ENCODE data around the gene LRP1B. TPM values are rescaled to one million over a fixed set of nuclear protein-coding genes. Genes with fewer than 3 reads are reported as not detected.

Gene LRP1B
- total and polyA plus RNA-seq, 2 of the 8 experiments (the other 6 are each of a cell fraction or from before 2014, with no cell fraction given): 0.03 TPM; not detected in 1

DNA sequence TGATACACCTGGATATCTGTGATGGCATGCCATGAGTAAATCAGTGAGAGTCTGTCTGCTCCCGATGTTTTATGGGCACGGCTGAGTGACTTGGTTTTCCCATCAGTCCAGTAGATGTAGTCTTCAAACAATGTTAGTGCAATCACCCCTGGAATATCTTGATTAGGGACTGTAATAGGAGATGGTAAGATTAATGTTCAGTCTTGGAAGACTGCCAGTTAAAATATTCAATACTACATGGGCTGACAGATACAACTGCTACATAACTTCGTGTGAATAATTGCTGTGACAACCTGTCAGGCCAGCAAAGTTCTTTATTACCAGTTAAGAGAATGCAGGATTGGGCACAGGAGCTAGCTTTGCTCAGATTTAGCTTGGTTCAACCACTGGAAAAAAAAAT, 1673.3 kb downstream of the LRP1B start:
- Histone ChIP-seq H2BK120ac (replicated peaks; ENCODE audit: low read depth, low read length) (no peak overlapping the region), H3K4me2 (ENCODE audit: insufficient read depth in 1 of 2, low read depth in 2 of 2, low read length in 2 of 2) (no peak overlapping the region), H3K79me2 (ENCODE audit: control insufficient read depth in 1 of 2, insufficient read depth in 2 of 2, low read length in 2 of 2) (no peaks in the 10 kb centered on the region), H3K18ac (ENCODE audit: extremely low read depth, low read length) (no peak overlapping the region), H3K36me3 (ENCODE audit: control insufficient read depth in 2 of 4, insufficient read depth in 4 of 4, low read length in 3 of 4) (no peaks in the 10 kb centered on the region), H4K8ac (ENCODE audit: extremely low read depth, insufficient read depth, low read length) (no peak overlapping the region), H4K5ac (ENCODE audit: insufficient read length, low read depth, low read length) (no peak overlapping the region), H3K9me3 (ENCODE audit: insufficient read depth in 2 of 2, low read depth in 1 of 2, low read length in 1 of 2) (no peaks in the 10 kb centered on the region), H3K56ac (replicated peaks; ENCODE audit: insufficient read length, low read depth, low read length) (no peak overlapping the region), H2BK20ac (ENCODE audit: low read length) (no peak overlapping the region), H3K4ac (replicated peaks; ENCODE audit: insufficient read length, low read depth, low read length) (no peak overlapping the region), H3K4me3 (ENCODE audit: extremely low read depth in 1 of 4, insufficient read depth in 2 of 4, low read depth in 3 of 4, low read length in 4 of 4) (no peak overlapping the region), H3K4me1 (replicated peaks in 1 of 4; ENCODE audit: control insufficient read depth in 3 of 4, insufficient read depth in 4 of 4, low read length in 3 of 4) (no peaks in the 10 kb centered on the region), H4K20me1 (replicated peaks in 1 of 2; ENCODE audit: control insufficient read depth in 1 of 2, insufficient read depth in 2 of 2, low read length in 2 of 2) (no peaks in the 10 kb centered on the region), H3K23ac (ENCODE audit: insufficient read length) (no peak overlapping the region), H4K91ac (replicated peaks; ENCODE audit: insufficient read length, low read length) (no peak overlapping the region), H3K27ac (ENCODE audit: low read depth, low read length) (no peak overlapping the region), H2AK5ac (ENCODE audit: low read depth, low read length) (no peak overlapping the region), H2BK15ac (ENCODE audit: low read length) (no peak overlapping the region), H3K79me1 (ENCODE audit: low read depth, low read length) (no peaks in the 10 kb centered on the region), H3K9ac (replicated peaks in 1 of 4; ENCODE audit: extremely low read depth in 1 of 4, low read depth in 3 of 4, low read length in 3 of 4) (peak overlapping the region in 1 of 4 experiments; percentile 13; a peak in 1 of 7 replicates), H2BK12ac (ENCODE audit: low read depth, low read length) (no peak overlapping the region), H3K27me3 (replicated peaks in 1 of 4; ENCODE audit: control insufficient read depth in 3 of 4, extremely low read depth in 1 of 4, insufficient read depth in 3 of 4, low read length in 3 of 4) (no peaks in the 10 kb centered on the region), H2AFZ (ENCODE audit: low read length) (no peak overlapping the region), H3K14ac (ENCODE audit: insufficient read length) (no peak overlapping the region), H2BK5ac (ENCODE audit: low read depth, low read length) (no peak overlapping the region), H3K23me2 (ENCODE audit: low read depth, low read length) (no peaks in the 10 kb centered on the region)
- 88% methylated on average over 3 of the region's 3 CpGs; no CpG with 5 or more reads in 1 of the 2 experiments for WGBS, 2 experiments (ENCODE audit: extremely low coverage in 1 of 2, insufficient coverage in 1 of 2, insufficient read length in 1 of 2, insufficient replicate concordance in 2 of 2, low coverage in 1 of 2, low lambda C conversion rate in 2 of 2, missing lambda C conversion rate in 1 of 2)
- FAIRE-seq: no peak
- ChIA-PET CTCF (ENCODE audit: partially characterized antibody) (no interaction called here), POLR2A (ENCODE audit: partially characterized antibody) (no interaction called here)
- no peak for DNase-seq (ENCODE audit: low read depth in 1 of 2, low spot score in 2 of 2)
- TF ChIP-seq, protein P1, sequence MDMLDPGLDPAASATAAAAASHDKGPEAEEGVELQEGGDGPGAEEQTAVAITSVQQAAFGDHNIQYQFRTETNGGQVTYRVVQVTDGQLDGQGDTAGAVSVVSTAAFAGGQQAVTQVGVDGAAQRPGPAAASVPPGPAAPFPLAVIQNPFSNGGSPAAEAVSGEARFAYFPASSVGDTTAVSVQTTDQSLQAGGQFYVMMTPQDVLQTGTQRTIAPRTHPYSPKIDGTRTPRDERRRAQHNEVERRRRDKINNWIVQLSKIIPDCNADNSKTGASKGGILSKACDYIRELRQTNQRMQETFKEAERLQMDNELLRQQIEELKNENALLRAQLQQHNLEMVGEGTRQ (IDR thresholded peaks at IDR 0.05; ENCODE audit: low read length): no peak
- TF ChIP-seq SIRT6 (IDR thresholded peaks at IDR 0.05; ENCODE audit: low read length) (no peak), CBX8 (IDR thresholded peaks at IDR 0.05; ENCODE audit: borderline replicate concordance, low read depth, low read length) (no peak), EGR1 (IDR thresholded peaks at IDR 0.05; ENCODE audit: borderline replicate concordance, low read depth, low read length) (no peak), CBX5 (IDR thresholded peaks at IDR 0.05; ENCODE audit: low read depth, low read length) (no peak), SAP30 (IDR thresholded peaks at IDR 0.05; ENCODE audit: insufficient read depth, insufficient replicate concordance, low read length) (no peak), ZNF274 (IDR thresholded peaks at IDR 0.05; ENCODE audit: borderline replicate concordance, extremely low read depth, low read length) (no peak), GTF2F1 (IDR thresholded peaks at IDR 0.05; ENCODE audit: borderline replicate concordance, low read depth, low read length) (no peak), POLR2AphosphoS5 (IDR thresholded peaks at IDR 0.05; ENCODE audit: low read depth, low read length) (no peak)
- TF ChIP-seq, protein P2, sequence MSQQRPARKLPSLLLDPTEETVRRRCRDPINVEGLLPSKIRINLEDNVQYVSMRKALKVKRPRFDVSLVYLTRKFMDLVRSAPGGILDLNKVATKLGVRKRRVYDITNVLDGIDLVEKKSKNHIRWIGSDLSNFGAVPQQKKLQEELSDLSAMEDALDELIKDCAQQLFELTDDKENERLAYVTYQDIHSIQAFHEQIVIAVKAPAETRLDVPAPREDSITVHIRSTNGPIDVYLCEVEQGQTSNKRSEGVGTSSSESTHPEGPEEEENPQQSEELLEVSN (IDR thresholded peaks at IDR 0.05): no peak
- TF ChIP-seq, protein P3, sequence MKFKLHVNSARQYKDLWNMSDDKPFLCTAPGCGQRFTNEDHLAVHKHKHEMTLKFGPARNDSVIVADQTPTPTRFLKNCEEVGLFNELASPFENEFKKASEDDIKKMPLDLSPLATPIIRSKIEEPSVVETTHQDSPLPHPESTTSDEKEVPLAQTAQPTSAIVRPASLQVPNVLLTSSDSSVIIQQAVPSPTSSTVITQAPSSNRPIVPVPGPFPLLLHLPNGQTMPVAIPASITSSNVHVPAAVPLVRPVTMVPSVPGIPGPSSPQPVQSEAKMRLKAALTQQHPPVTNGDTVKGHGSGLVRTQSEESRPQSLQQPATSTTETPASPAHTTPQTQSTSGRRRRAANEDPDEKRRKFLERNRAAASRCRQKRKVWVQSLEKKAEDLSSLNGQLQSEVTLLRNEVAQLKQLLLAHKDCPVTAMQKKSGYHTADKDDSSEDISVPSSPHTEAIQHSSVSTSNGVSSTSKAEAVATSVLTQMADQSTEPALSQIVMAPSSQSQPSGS (IDR thresholded peaks at IDR 0.05; ENCODE audit: low read length): no peak

Data from H1 (cell line).